Astrocyte of the spinal cord (primary cell): ENCODE results near the gene ESPN.
"Not testable (repeated sequence)": the region's sequence is repeated elsewhere in the genome, so short reads cannot be mapped to it uniquely, and the experiment has no call there.

ENCODE experiments used
- DNase-seq: peaks from one replicate; pipeline ENCODE4 v3.0.0; 2011; ENCODE audit warnings: low read depth, low spot score
- H3K4me3 ChIP-seq: 2 replicates; pipeline ENCODE4 v1.5.1; 2011; ENCODE audit warnings: low read depth, mild to moderate bottlenecking, low read length, moderate library complexity
- CTCF ChIP-seq: IDR thresholded peaks from 2 replicates; pipeline ENCODE4 v1.5.1; 2012; ENCODE audit warnings: low read depth, mild to moderate bottlenecking, low read length, inconsistent platforms
- in situ Hi-C: cut with HindIII; loops from 2 replicates; pipeline ENCODE4 v1.10.0; 2017; ENCODE audit warnings: low sequenced_read_pairs

ESPN gene

GRCh38 chr1:6440198-6441126 is 15.9 kb downstream of the ESPN start:
- in situ Hi-C loops, result no loop called here
- DNase-seq, result no peak
- H3K4me3 ChIP-seq, result no peak overlapping the region
- peak; percentile 17 for TF ChIP-seq CTCF

- H3K4me3 ChIP-seq, result no peak overlapping the region
- no peak for TF ChIP-seq CTCF
- in situ Hi-C loops, result no loop called here
- DNase-seq, result no peak
Observed at GRCh38 chr1:6441586-6441985, 17.0 kb downstream of the ESPN start.

GRCh38 chr1:6443339-6444115 is 19.0 kb downstream of the ESPN start:
- in situ Hi-C loops, result no loop called here
- no peak overlapping the region for H3K4me3 ChIP-seq
- TF ChIP-seq CTCF, result no peak
- no peak for DNase-seq

- no peak for TF ChIP-seq CTCF
- in situ Hi-C loops, result no loop called here
- no peak overlapping the region for H3K4me3 ChIP-seq
- DNase-seq, result no peak
Observed at GRCh38 chr1:6444377-6444776, 19.8 kb downstream of the ESPN start.

- in situ Hi-C loops, result no loop called here
- no peak overlapping the region for H3K4me3 ChIP-seq
- no peak for DNase-seq
- peak; percentile 68 for TF ChIP-seq CTCF
Observed at GRCh38 chr1:6445062-6445763, 20.6 kb downstream of the ESPN start.

GRCh38 chr1:6445929-6446328 is 21.4 kb downstream of the ESPN start:
- DNase-seq, in situ Hi-C loops: not testable (repeated sequence)

More at GRCh38 chr1:6445929-6446328, 21.4 kb downstream of the ESPN start:
- H3K4me3 ChIP-seq, result not testable (repeated sequence)
